Neural progenitor cell (in vitro differentiated cells): ENCODE measurements around the gene TMEM117. TPM values are rescaled to one million over a fixed set of nuclear protein-coding genes. Genes with fewer than 3 reads are reported as not detected.
A peak's percentile ranks its signal among the peaks of the same experiment; 100 is the strongest.

ENCODE experiments used
- DNase-seq: peaks from one replicate; pipeline ENCODE4 v3.0.0-alpha.2; 2016; ENCODE audit warnings: low spot score
- H2AFZ ChIP-seq: fragments of 200-600 bp; sonication (generic); replicated peaks from 2 replicates; pipeline ENCODE4 v1.6.1; 2016; ENCODE audit warnings: antibody characterized with exemption
- H3F3A ChIP-seq: fragments of 200-600 bp; sonication (generic); 2 replicates; pipeline ENCODE4 v1.6.1; 2016; ENCODE audit warnings: antibody characterized with exemption, low read depth
- H3K27ac ChIP-seq: fragments of 200-600 bp; sonication (generic); 2 replicates; pipeline ENCODE4 v1.5.1; 2016; ENCODE audit warnings: mild to moderate bottlenecking
- H3K27me3 ChIP-seq: fragments of 200-600 bp; sonication (generic); 2 replicates; pipeline ENCODE4 v1.6.1; 2016; ENCODE audit warnings: mild to moderate bottlenecking, moderate library complexity
- H3K36me3 ChIP-seq: fragments of 200-600 bp; sonication (generic); 2 replicates; pipeline ENCODE4 v1.5.1; 2016
- H3K4me1 ChIP-seq: fragments of 200-600 bp; sonication (generic); 2 replicates; pipeline ENCODE4 v1.6.1; 2016; ENCODE audit warnings: mixed run types
- H3K4me2 ChIP-seq: fragments of 200-600 bp; sonication (generic); 2 replicates; pipeline ENCODE4 v1.6.1; 2016
- H3K4me3 ChIP-seq: fragments of 200-600 bp; sonication (generic); 2 replicates; pipeline ENCODE4 v1.5.1; 2016
- H3K79me2 ChIP-seq: fragments of 200-600 bp; sonication (generic); 2 replicates; pipeline ENCODE4 v1.6.1; 2016; ENCODE audit warnings: low read depth
- H3K9ac ChIP-seq: fragments of 200-600 bp; sonication (generic); 2 replicates; pipeline ENCODE4 v1.6.1; 2016
- H3K9me3 ChIP-seq: fragments of 200-600 bp; sonication (generic); 2 replicates; pipeline ENCODE4 v1.5.1; 2016; ENCODE audit warnings: low read depth
- H4K20me1 ChIP-seq: fragments of 200-600 bp; sonication (generic); 2 replicates; pipeline ENCODE4 v1.6.1; 2016; ENCODE audit warnings: low read depth
- H3K27ac Mint-ChIP-seq: 3 replicates; pipeline ENCODE4 v1.8.0; 2021; ENCODE audit warnings: mixed read lengths
- H3K27me3 Mint-ChIP-seq: 2 replicates; pipeline ENCODE4 v1.8.0; 2022; ENCODE audit warnings: low read depth, mild to moderate bottlenecking, inconsistent platforms, moderate library complexity, mixed read lengths; ENCODE audit not compliant: insufficient read depth
- H3K36me3 Mint-ChIP-seq: 3 replicates; pipeline ENCODE4 v1.8.0; 2021; ENCODE audit warnings: mixed read lengths
- H3K4me1 Mint-ChIP-seq: 3 replicates; pipeline ENCODE4 v1.8.0; 2021; ENCODE audit warnings: mixed read lengths
- H3K4me3 Mint-ChIP-seq: 3 replicates; pipeline ENCODE4 v1.8.0; 2021; ENCODE audit warnings: mild to moderate bottlenecking, moderate library complexity, mixed read lengths
- H3K9me3 Mint-ChIP-seq: 3 replicates; pipeline ENCODE4 v1.8.0; 2020; ENCODE audit warnings: mixed read lengths
- CTCF ChIP-seq: fragments of 200-600 bp; sonication (generic); IDR thresholded peaks from 2 replicates; pipeline ENCODE4 v1.5.1; 2017; ENCODE audit warnings: antibody characterized with exemption, mild to moderate bottlenecking
- EZH2 ChIP-seq: fragments of 200-600 bp; sonication (generic); IDR thresholded peaks from 2 replicates; pipeline ENCODE4 v1.6.1; 2017; ENCODE audit warnings: antibody characterized with exemption, mild to moderate bottlenecking, moderate library complexity
- EZH2phosphoT487 ChIP-seq: fragments of 200-600 bp; sonication (generic); IDR thresholded peaks from 2 replicates; pipeline ENCODE4 v1.6.1; 2017; ENCODE audit warnings: antibody characterized with exemption
- total RNA-seq: library from RNA; depleted of rRNA; stranded (reverse); fragments of >200 nt; gene quantifications from 2 replicates; pipeline ENCODE4 v1.2.3, GENCODE V29; 2015; ENCODE audit warnings: low replicate concordance

Gene TMEM117
- total RNA-seq, 1 donor from 2014 or later = 1.6 TPM

- H3K27ac ChIP-seq = no peak overlapping the region
- H3K79me2 ChIP-seq = no peaks in the 10 kb centered on the region
- no peaks in the 10 kb centered on the region for H4K20me1 ChIP-seq
- no peak overlapping the region for H3K4me2 ChIP-seq
- H3K4me3 Mint-ChIP-seq = no peak overlapping the region
- H3F3A ChIP-seq = no peaks in the 10 kb centered on the region
- H3K9me3 Mint-ChIP-seq = no peaks in the 10 kb centered on the region
- no peak for DNase-seq
- no peaks in the 10 kb centered on the region for H3K36me3 ChIP-seq
- H3K9me3 ChIP-seq = no peaks in the 10 kb centered on the region
- H3K36me3 Mint-ChIP-seq = no peaks in the 10 kb centered on the region
- no peak overlapping the region for H3K27ac Mint-ChIP-seq
- H3K4me1 ChIP-seq = peaks cover 9% of the 10 kb centered on the region
- no peak overlapping the region for H3K9ac ChIP-seq
- TF ChIP-seq CTCF = no peak
- TF ChIP-seq EZH2 = no peak
- TF ChIP-seq EZH2phosphoT487 = no peak
- no peak overlapping the region for H2AFZ ChIP-seq
- H3K4me3 ChIP-seq = no peak overlapping the region
- H3K4me1 Mint-ChIP-seq = peaks cover 29% of the 10 kb centered on the region
- peaks cover 4% of the 10 kb centered on the region for H3K27me3 Mint-ChIP-seq
- no peaks in the 10 kb centered on the region for H3K27me3 ChIP-seq
These were observed 545.5 kb downstream of the TMEM117 start for GRCh38 chr12:44381341-44381740.

GRCh38 chr12:44384136-44384535 lies 548.3 kb downstream of the TMEM117 start:
- Mint-ChIP-seq H3K27me3 (peaks cover 4% of the 10 kb centered on the region), H3K4me1 (peaks cover 27% of the 10 kb centered on the region), H3K9me3 (no peaks in the 10 kb centered on the region), H3K4me3 (peak overlapping the region; percentile 6), H3K36me3 (no peaks in the 10 kb centered on the region), H3K27ac (peak overlapping the region; percentile 81)
- DNase-seq = no peak
- TF ChIP-seq EZH2 = no peak
- no peak for TF ChIP-seq CTCF
- TF ChIP-seq EZH2phosphoT487 = no peak
- no peak overlapping the region for H2AFZ ChIP-seq
- H3K4me1 ChIP-seq = peaks cover 9% of the 10 kb centered on the region
- no peak overlapping the region for H3K9ac ChIP-seq
- H3F3A ChIP-seq = no peaks in the 10 kb centered on the region
- no peaks in the 10 kb centered on the region for H3K9me3 ChIP-seq
- no peaks in the 10 kb centered on the region for H3K27me3 ChIP-seq
- H4K20me1 ChIP-seq = no peaks in the 10 kb centered on the region
- no peak overlapping the region for H3K27ac ChIP-seq
- no peaks in the 10 kb centered on the region for H3K36me3 ChIP-seq
- no peaks in the 10 kb centered on the region for H3K79me2 ChIP-seq
- no peak overlapping the region for H3K4me2 ChIP-seq
- no peak overlapping the region for H3K4me3 ChIP-seq

- no peaks in the 10 kb centered on the region for H3K27me3 Mint-ChIP-seq
- no peak overlapping the region for H3K4me2 ChIP-seq
- H3K27me3 ChIP-seq = no peaks in the 10 kb centered on the region
- no peaks in the 10 kb centered on the region for H3K79me2 ChIP-seq
- no peak overlapping the region for H3K27ac ChIP-seq
- peaks cover 22% of the 10 kb centered on the region for H3K4me1 Mint-ChIP-seq
- no peak overlapping the region for H3K27ac Mint-ChIP-seq
- no peaks in the 10 kb centered on the region for H3K9me3 ChIP-seq
- no peak overlapping the region for H2AFZ ChIP-seq
- H3K4me3 ChIP-seq = no peak overlapping the region
- no peak overlapping the region for H3K9ac ChIP-seq
- no peaks in the 10 kb centered on the region for H3F3A ChIP-seq
- no peaks in the 10 kb centered on the region for H3K36me3 ChIP-seq
- H4K20me1 ChIP-seq = no peaks in the 10 kb centered on the region
- no peaks in the 10 kb centered on the region for H3K4me1 ChIP-seq
- no peaks in the 10 kb centered on the region for H3K9me3 Mint-ChIP-seq
- TF ChIP-seq EZH2 (no peak), EZH2phosphoT487 (no peak), CTCF (no peak)
- H3K36me3 Mint-ChIP-seq = no peaks in the 10 kb centered on the region
- H3K4me3 Mint-ChIP-seq = no peak overlapping the region
- no peak for DNase-seq
These were observed 550.1 kb downstream of the TMEM117 start for GRCh38 chr12:44385964-44386363.

- Histone ChIP-seq H3K4me2 (no peak overlapping the region), H3K27ac (no peak overlapping the region), H3K79me2 (no peaks in the 10 kb centered on the region), H4K20me1 (no peaks in the 10 kb centered on the region), H3K36me3 (no peaks in the 10 kb centered on the region), H3F3A (no peaks in the 10 kb centered on the region), H3K9me3 (no peaks in the 10 kb centered on the region), H3K4me1 (no peaks in the 10 kb centered on the region), H3K27me3 (no peaks in the 10 kb centered on the region), H2AFZ (no peak overlapping the region), H3K9ac (no peak overlapping the region), H3K4me3 (no peak overlapping the region)
- Mint-ChIP-seq H3K4me3 (no peak overlapping the region), H3K27me3 (no peaks in the 10 kb centered on the region), H3K9me3 (no peaks in the 10 kb centered on the region), H3K36me3 (no peaks in the 10 kb centered on the region), H3K27ac (no peak overlapping the region), H3K4me1 (peaks cover 22% of the 10 kb centered on the region)
- DNase-seq = no peak
- TF ChIP-seq EZH2 (no peak), EZH2phosphoT487 (no peak), CTCF (no peak)
These were observed 551.7 kb downstream of the TMEM117 start for GRCh38 chr12:44387581-44387980.
